ENCODE results near the gene EED.
A peak's percentile ranks its signal among the peaks of the same experiment; 100 is the strongest.
"Not testable (repeated sequence)": the region's sequence is repeated elsewhere in the genome, so short reads cannot be mapped to it uniquely, and the experiment has no call there.

EED gene

DNA sequence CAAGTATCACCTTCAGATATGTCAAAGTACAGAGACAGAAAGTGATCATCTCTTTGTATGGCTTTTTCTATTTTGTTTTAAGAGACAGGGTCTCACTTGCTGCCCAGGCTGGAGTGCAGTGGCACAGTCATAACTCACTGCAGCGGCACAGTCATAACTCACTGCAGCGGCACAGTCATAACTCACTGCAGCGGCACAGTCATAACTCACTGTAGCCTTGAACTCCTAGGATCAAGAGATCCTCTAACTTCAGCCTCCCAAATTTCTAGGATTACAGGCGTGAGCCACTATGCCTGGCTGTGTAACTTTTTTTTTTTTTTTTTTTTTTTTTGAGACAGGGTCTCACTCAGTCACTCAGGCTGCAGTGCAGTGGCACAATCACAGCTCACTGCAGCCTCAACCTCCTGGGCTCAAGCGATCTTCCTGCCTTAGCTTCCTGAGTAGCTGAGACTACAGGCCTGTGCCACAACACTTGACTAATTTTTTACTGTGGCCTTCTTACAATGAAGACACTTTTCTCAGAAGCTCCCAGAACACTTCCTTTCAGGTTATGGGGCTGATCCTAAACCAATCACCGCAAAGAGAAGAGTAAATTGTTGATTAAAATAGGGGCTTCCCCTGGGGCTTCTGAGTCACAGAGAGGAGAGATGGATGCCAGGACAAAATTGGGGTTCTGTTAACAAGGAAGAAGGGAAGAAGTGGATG, 48.5 kb downstream of the EED start:
- H3K4me1 ChIP-seq (ENCODE audit: control insufficient read depth, insufficient read depth, low read length, unreplicated experiment), result peaks cover 4% of the 10 kb centered on the region
- H3K27me3 ChIP-seq (ENCODE audit: insufficient read depth, low read length), result no peaks in the 10 kb centered on the region
- H3K27ac ChIP-seq (ENCODE audit: low read depth, low read length), result no peak overlapping the region
- H2AFZ ChIP-seq (ENCODE audit: low read length, unreplicated experiment), result no peak overlapping the region
- no peaks in the 10 kb centered on the region for H3K36me3 ChIP-seq (ENCODE audit: insufficient read depth, low read length)
- H3K79me2 ChIP-seq (ENCODE audit: control insufficient read depth, insufficient read depth, low read length, unreplicated experiment), result no peaks in the 10 kb centered on the region
- H3K4me3 ChIP-seq (ENCODE audit: low read depth, low read length), result no peak overlapping the region

DNA sequence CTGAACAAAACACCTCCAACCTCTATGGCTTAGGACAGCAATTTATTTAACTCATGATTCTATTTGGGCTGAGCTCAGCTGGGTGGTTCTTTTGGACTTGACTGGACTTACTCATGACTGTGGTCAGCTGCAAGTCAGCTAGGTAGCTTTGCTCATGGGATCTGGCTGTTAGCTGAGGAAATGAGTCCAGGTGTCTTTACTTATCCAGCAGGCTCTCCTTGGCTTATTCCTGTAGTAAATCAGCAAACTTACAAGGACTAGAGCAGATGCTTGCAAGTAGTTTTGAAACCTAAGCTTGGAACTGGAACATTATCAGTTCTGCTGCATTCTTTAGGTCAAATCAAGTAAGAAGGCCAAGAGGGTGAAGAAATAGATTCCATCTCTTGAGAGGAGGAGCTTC, 49.5 kb downstream of the EED start:
- Histone ChIP-seq H3K4me1 (ENCODE audit: control insufficient read depth, insufficient read depth, low read length, unreplicated experiment) (peaks cover 4% of the 10 kb centered on the region), H2AFZ (ENCODE audit: low read length, unreplicated experiment) (no peak overlapping the region), H3K27me3 (ENCODE audit: insufficient read depth, low read length) (no peaks in the 10 kb centered on the region), H3K4me3 (ENCODE audit: low read depth, low read length) (no peak overlapping the region), H3K79me2 (ENCODE audit: control insufficient read depth, insufficient read depth, low read length, unreplicated experiment) (no peaks in the 10 kb centered on the region), H3K27ac (ENCODE audit: low read depth, low read length) (no peak overlapping the region), H3K36me3 (ENCODE audit: insufficient read depth, low read length) (no peaks in the 10 kb centered on the region)

DNA sequence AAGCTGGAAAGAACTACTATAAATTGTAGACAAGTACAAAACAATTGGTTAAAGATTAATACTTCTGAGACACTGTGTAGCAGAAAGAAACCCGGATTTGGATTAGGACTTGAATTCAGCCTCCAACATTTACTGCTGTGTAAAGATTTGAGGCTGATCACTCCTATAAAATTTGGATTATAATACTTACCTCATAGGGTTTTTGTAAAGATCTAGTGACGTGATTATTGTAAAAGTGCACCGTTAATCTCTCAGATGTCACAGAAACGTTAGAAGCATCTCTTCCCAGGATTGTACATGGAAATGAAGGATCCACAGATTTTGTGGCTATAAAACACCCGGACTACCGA, 57.2 kb downstream of the EED start:
- H3K36me3 ChIP-seq (ENCODE audit: insufficient read depth, low read length), result 0 out of 2 replicates have a peak, but pooled peaks cover 2% of the 10 kb centered on the region
- peak overlapping the region; percentile 89 for H2AFZ ChIP-seq (ENCODE audit: low read length, unreplicated experiment)
- H3K4me3 ChIP-seq (ENCODE audit: low read depth, low read length), result peak overlapping the region; percentile 90
- peaks cover 38% of the 10 kb centered on the region for H3K79me2 ChIP-seq (ENCODE audit: control insufficient read depth, insufficient read depth, low read length, unreplicated experiment)
- H3K4me1 ChIP-seq (ENCODE audit: control insufficient read depth, insufficient read depth, low read length, unreplicated experiment), result peaks cover 19% of the 10 kb centered on the region
- no peaks in the 10 kb centered on the region for H3K27me3 ChIP-seq (ENCODE audit: insufficient read depth, low read length)
- H3K27ac ChIP-seq (ENCODE audit: low read depth, low read length), result no peak overlapping the region

DNA sequence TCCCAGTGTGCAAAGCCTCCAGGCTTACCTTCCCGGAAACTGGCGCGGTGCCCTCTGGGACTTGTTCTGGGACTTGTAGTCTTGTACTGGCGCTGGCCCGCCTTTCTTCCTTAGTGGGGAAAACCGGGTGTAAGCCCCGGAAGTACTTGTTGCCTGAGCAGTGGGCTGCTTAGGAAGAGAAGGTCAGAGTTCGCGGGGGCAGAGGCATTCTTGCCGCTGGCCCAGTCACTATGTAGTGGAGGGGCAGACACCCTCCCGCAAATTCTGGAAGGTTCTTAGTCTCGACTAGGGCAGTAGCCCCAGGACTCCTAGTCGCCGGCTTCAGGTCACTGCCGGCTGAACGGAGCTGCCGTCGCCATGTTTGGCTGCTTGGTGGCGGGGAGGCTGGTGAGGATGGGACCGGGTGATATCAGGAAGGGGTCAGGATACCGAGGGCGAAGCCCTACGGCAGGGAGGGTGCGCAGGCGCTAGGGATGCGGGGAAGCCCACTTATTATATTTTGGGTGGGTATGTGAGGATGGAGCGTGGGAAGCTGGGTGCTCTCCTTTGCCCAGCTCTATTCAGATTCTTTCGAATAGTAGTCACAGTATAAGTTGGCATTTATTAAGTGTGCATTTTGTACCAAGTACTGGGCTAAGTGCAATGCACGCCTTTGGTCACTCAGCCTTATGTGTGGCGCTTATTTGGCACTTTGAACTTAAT, 57.7 kb downstream of the EED start, which contains the start of gene HIKESHI:
HIKESHI (plus strand) TSS at position 149 of the 702 bp plus-strand sequence; CDS start at position 358, 209 bp downstream.
- H3K79me2 ChIP-seq (ENCODE audit: control insufficient read depth, insufficient read depth, low read length, unreplicated experiment), result peaks cover 38% of the 10 kb centered on the region
- peak within 1 kb of the TSS; percentile 90 for H3K4me3 ChIP-seq (ENCODE audit: low read depth, low read length)
- H3K27me3 ChIP-seq (ENCODE audit: insufficient read depth, low read length), result no peaks in the 10 kb centered on the region
- 0 out of 2 replicates have a peak, but pooled peaks cover 2% of the 10 kb centered on the region for H3K36me3 ChIP-seq (ENCODE audit: insufficient read depth, low read length)
- H2AFZ ChIP-seq (ENCODE audit: low read length, unreplicated experiment), result peak within 1 kb of the TSS; percentile 89
- peak within 1 kb of the TSS; percentile 69 for H3K27ac ChIP-seq (ENCODE audit: low read depth, low read length)
- peaks cover 19% of the 10 kb centered on the region for H3K4me1 ChIP-seq (ENCODE audit: control insufficient read depth, insufficient read depth, low read length, unreplicated experiment)

DNA sequence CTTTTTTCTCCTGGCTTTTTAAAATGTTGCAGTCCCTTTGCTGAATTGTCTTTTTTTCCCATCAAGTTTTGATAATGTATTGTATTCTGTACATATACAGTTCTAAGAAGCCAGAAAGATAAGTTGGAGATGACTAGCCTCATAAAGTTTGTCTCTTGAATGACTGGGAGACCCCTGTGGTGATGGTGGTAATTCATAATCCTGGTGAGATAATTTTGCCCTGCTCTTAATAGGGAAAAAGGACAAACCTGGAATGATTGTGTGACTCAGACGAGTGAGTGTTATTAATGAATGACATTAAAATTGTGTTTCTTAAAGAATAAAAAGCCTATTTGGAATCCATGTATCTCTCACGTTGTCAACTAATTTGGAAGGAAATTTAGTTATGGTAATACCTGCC, 58.7 kb downstream of the EED start:
- Histone ChIP-seq H3K4me1 (ENCODE audit: control insufficient read depth, insufficient read depth, low read length, unreplicated experiment) (peaks cover 19% of the 10 kb centered on the region), H3K27ac (ENCODE audit: low read depth, low read length) (peak overlapping the region; percentile 69), H2AFZ (ENCODE audit: low read length, unreplicated experiment) (no peak overlapping the region), H3K4me3 (ENCODE audit: low read depth, low read length) (peak overlapping the region; percentile 90), H3K27me3 (ENCODE audit: insufficient read depth, low read length) (no peaks in the 10 kb centered on the region), H3K36me3 (ENCODE audit: insufficient read depth, low read length) (0 out of 2 replicates have a peak, but pooled peaks cover 2% of the 10 kb centered on the region), H3K79me2 (ENCODE audit: control insufficient read depth, insufficient read depth, low read length, unreplicated experiment) (peaks cover 38% of the 10 kb centered on the region)

DNA sequence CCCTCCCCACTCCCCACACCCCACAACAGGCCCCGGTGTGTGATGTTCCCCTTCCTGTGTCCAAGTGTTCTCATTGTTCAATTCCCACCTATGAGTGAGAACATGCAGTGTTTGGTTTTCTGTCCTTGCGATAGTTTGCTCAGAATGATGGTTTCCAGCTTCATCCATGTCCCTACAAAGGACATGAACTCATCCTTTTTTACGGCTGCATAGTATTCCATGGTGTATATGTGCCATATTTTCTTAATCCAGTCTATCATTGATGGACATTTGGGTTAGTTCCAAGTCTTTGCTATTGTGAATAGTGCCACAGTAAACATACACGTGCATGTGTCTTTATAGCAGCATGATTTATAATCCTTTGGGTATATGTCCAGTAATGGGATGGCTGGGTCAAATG, 64.2 kb downstream of the EED start:
- H3K27me3 ChIP-seq (ENCODE audit: insufficient read depth, low read length); H3K4me3 ChIP-seq (ENCODE audit: low read depth, low read length); H2AFZ ChIP-seq (ENCODE audit: low read length, unreplicated experiment); H3K27ac ChIP-seq (ENCODE audit: low read depth, low read length); H3K4me1 ChIP-seq (ENCODE audit: control insufficient read depth, insufficient read depth, low read length, unreplicated experiment); H3K36me3 ChIP-seq (ENCODE audit: insufficient read depth, low read length): not testable (repeated sequence)
- H3K79me2 ChIP-seq (ENCODE audit: control insufficient read depth, insufficient read depth, low read length, unreplicated experiment), result peaks cover 25% of the 10 kb centered on the region

DNA sequence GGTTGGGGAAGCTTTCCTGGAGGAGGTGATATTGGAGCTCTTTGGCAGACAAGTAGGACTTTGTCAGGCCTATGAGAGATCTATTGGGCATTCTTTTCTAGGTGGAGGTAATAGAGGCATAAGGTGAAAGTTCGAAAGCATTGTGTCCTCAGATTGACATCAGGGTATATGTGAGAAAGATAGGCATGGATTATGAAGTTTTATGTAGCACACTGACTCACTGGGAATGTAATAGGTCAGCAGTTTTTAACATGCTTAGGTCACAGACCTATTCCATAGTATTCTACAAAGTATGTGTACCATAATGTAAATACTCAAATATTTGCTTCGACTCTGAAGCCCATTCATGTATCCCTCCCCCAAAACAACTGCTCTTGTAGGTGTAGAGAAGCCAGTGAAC, 69.2 kb downstream of the EED start:
- Histone ChIP-seq H3K4me1 (ENCODE audit: control insufficient read depth, insufficient read depth, low read length, unreplicated experiment) (no peaks in the 10 kb centered on the region), H3K79me2 (ENCODE audit: control insufficient read depth, insufficient read depth, low read length, unreplicated experiment) (peaks cover 10% of the 10 kb centered on the region), H3K36me3 (ENCODE audit: insufficient read depth, low read length) (no peaks in the 10 kb centered on the region), H2AFZ (ENCODE audit: low read length, unreplicated experiment) (no peak overlapping the region), H3K27ac (ENCODE audit: low read depth, low read length) (no peak overlapping the region), H3K4me3 (ENCODE audit: low read depth, low read length) (no peak overlapping the region), H3K27me3 (ENCODE audit: insufficient read depth, low read length) (no peaks in the 10 kb centered on the region)

DNA sequence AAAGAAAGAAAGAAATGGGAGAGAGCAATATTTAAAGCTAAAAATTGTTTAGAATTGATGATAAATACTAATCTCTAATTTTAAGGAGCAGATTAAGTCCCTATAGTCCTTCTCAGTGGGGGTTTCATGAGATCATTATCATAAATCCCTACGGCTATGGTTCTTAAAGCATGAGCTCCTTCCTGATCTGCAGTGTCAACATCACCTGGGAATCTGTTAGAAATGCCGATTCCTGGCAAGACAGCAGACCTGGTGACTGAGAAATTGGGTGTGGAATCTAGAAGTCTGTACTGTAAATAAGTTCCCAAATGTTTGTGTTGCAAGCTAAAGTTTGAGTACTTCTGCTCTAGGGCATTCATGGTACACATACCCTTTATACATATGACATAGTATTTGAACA, 70.1 kb downstream of the EED start:
- no peak overlapping the region for H2AFZ ChIP-seq (ENCODE audit: low read length, unreplicated experiment)
- no peak overlapping the region for H3K4me3 ChIP-seq (ENCODE audit: low read depth, low read length)
- H3K36me3 ChIP-seq (ENCODE audit: insufficient read depth, low read length), result no peaks in the 10 kb centered on the region
- H3K27ac ChIP-seq (ENCODE audit: low read depth, low read length), result no peak overlapping the region
- peaks cover 10% of the 10 kb centered on the region for H3K79me2 ChIP-seq (ENCODE audit: control insufficient read depth, insufficient read depth, low read length, unreplicated experiment)
- no peaks in the 10 kb centered on the region for H3K4me1 ChIP-seq (ENCODE audit: control insufficient read depth, insufficient read depth, low read length, unreplicated experiment)
- H3K27me3 ChIP-seq (ENCODE audit: insufficient read depth, low read length), result no peaks in the 10 kb centered on the region
